Measurements from ENCODE around the gene NTM.

NTM gene

DNA sequence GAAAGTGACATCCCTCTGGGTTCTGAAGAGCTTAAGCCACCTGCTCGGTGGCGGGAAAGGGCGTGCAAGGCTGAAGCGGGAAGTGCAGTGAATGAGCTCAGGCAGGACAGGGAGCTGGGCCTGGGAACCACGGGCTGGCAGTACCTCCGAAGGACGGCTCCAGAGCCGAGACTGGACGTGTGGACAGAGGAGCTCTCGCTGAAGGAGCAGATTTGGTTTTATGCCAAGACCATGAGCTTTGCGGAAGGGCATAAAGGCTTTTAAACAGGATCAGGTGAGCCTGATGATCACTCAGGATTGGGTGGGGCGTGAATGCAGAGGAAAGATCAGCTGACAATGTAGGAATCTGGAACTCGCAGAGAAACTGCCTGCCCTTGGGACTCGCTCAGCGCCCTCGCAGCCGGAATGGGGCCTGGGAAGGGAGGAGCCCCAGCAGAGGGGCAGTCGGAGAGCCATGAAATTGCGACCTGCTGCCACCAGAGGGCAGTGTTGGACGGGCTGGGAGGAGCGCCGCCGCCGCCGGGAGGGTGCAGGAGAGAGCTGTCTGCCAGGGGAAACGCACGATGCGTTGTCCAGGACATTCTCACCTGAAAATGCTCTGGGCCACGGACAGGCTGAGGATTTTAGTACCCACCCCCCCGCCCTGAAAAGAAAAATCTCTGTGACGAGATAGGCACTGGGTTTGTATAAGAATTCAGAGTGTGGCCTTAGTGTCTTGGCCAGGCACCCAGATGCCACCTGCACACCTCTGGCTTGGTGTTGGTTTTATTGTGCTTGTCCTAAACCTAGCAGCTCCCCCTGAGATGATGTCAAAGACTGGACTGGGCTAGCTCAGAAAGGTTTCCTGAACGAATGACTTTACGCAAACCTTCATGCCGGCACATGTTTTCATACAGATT lies 324.4 kb downstream of the NTM start:
- DNase-seq: peak; percentile 85

DNA sequence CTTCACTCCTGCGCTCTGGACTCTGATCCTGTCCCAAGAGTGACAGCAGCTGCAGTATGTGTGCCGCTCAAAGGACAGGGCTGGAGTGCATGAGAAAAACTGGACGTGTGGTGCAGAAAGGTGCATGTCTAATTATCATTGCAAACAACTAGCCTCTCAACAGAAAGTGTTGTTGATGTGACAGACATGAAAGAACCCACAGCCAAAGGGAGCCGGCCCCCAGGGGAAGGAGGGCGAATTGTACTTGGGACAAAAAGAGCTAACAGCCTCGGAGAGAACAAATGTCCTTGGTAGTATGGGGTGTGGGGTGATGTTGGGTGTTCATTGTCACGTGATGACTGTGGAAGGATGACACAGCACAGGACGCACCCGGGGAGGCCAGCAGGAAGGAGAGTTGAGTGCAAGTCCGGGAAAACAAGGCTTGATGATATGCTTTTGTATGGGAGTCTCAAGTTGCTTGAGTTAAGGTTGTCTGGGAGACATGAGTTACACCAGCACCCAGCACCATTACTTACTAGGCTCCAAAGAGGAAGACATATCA lies 325.5 kb downstream of the NTM start:
- no peak for DNase-seq

DNA sequence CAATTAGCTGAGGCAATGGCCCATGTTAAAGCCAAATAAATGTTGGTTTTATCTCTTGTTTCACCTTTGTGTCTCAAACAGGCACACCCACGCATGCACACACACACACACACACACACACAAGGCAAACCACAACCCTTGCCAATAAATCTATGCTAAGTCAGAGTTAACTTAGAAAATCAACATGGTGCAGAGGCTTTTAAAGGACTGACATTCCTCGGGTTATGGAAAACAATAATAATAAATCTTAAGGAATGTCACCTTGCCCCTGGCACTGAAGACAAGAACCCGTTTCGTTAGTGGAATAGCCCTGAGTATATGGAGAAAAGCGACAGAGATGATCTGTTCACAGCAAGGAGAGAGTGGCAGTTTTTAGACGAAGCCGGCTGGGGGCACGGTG lies 326.3 kb downstream of the NTM start:
- peak; percentile 94 for DNase-seq

DNA sequence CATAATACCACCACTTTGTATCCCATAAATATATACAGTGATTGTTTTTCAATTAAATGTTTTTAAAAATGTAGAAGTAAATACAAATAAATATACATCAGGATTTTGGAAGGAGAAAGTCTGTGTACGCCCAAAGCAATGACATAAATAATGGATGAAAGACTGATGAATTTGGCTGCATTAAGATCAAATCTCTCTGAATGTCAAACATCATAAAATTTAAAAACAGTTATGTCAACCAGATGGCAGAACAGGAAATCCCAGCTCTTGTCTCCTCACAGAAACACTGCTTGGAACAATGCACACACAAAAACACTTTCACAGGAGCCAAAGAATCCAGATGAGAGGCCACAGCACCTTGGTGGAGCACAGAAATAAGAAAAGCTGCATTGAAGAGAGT lies 332.9 kb downstream of the NTM start:
- no peak for DNase-seq

DNA sequence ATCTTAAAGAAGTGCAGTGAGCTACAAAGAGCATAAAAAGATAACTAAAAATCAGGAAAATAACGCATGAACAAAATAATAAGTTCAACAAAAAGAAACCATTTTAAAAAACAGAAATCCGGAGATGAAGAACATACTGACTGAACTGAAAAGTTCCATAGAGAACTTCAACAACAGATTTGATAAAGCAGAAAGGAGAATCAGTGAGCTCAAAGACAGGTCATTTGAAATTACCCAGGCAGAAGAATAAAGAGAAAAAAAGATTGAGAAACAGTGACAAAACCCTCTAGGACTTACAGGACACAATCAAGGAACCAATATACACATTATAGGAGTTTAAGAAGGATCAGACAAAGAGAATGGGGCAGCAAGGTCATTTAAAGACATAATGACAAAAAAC lies 334.3 kb downstream of the NTM start:
- no peak for DNase-seq

DNA sequence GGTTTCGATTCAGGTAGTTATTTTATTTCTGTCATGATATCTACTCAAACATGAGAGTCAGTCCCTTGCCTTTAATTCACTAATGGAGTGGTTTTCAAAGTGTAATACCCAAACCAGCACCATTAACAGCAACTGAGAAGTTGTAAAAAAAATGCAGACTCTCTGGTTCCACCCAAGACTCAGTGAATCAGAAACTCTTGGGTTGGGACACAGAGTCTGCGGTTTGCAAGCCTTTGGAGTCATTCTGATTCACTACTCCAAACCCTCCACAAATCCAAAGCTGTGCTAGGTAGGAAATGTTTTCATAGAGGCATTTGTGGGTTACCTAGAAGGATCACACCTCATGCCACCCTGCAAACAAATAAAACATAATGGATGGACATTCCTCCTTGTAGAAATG lies 340.1 kb downstream of the NTM start:
- no peak for DNase-seq

DNA sequence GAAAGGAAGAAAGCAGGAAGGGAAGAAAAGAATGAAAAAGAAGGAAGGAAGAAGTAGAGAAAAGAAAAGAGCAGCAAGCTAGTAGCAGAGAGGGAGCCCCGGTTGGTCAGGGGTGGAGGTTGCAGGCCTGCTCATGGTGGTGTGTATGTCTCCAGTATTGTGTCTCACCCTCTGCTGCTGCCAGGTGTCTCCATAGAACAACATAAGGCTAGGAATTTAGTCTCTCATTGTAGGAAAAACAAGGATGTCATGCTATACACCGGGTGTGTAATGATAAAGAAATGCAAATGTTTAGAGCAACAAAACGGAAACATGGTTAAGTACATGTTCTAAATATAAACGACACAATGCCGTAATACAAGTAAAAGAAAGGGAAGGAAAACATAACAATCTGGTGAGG lies 342.5 kb downstream of the NTM start:
- no peak for DNase-seq

DNA sequence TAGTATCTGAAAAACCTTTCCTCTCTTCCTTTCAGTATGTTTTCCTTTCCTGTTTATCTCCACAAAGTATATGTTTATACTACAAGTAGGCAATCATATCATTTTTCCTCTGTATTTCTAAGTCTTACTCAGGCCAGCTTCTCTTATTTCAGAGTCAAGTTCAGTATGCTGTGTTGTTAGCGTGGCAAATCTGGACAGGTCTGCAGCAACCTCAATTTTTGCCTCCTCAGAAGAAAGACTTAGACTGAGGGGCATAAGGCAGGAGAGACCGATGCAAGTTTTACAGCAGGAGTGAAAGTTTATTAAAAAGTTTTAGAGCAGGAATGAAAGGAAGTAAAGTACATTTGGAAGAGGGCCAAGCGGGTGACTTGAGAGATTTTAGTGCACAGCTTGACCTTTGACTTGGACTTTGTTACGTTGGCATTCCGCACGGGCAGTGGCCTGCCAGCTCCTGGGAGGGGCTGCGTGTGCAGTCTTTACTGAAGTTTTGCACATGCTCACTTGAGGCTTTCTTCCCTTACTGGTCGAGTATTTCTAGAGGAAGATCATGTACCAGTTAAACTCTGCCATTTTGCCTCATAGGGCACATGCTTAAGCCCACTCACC lies 343.2 kb downstream of the NTM start:
- DNase-seq: no peak

DNA sequence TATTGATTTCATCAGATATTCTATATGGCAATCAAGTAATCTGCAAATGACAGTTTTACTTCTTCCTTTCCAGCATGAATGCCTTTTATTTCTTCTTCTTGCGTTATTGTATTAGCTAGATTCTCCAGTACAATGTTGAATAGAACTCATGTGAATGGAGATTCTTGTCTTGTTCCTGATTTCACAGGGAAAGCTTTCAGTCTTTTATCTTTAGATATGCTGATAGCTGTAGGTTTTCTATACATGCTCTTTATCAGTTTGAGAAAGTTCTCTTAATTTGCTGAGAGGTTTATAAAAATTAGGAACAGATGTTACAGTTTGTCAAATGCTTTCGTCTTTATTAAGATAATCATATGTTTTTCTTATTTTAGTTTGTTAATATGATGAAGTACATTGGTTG lies 347.2 kb downstream of the NTM start:
- DNase-seq: no peak

DNA sequence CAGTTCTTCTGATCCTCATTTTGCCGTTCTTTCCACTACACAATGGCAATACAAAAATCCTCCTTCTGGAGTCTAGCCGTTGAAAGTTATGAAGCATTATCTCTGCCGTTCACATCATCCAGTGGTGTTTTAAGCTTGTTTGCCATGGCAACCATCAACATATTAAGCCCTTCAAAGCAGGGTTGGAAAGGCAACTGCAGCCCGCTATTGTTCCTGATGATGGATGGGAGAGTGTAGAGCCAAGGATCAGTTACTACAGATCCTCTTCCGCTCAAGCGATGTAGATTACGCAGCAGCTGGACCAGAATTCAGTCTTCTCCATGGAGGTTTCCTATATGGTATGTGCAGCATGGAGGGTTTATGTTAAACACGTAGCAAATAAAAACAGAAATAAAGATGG lies 352.7 kb downstream of the NTM start:
- DNase-seq: no peak

DNA sequence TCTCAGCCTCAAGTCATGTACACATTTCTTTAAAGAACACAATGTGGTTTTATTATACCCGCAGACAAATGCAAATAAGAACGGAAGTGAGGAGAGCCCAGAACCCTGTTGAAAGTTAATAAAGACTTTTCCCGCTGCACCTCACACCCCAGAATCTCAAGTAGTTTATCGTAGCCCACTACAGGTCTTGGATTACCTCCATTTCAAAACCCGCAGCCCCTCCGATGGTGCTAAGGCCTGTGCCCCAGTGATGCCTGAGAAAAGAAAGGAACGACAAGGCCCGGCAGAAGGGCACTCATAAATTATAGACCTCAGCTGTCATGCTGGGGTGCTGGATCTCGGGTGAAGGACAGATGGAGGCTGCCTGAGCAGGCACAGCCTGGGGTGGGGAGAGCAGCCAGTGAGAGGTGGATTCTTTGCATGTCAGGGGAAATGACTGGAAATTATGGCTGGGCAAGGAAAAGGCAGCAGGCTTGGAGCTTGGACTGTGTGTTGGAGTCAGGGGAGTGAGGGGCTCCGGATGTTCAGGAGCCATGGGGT lies 354.1 kb downstream of the NTM start:
- DNase-seq: no peak

DNA sequence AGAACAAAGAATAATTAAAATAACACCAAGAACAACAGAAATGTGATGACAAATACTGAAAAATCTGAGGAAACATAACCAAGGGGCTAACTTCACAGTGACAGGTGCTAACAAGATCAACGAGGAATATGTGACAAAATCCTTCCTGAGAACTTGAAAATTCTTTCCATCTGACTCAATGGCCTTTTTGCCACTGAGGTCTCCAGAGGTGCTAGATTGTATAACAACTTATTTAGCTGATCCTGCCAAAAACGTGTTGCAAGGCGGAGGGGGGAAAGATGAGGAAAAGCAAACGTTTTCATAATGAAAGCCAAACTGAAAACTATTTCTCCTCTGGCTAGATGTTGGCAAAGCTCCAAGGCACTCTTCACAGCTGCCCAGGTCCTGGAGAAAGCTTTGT lies 364.5 kb downstream of the NTM start:
- peak; percentile 81 for DNase-seq

DNA sequence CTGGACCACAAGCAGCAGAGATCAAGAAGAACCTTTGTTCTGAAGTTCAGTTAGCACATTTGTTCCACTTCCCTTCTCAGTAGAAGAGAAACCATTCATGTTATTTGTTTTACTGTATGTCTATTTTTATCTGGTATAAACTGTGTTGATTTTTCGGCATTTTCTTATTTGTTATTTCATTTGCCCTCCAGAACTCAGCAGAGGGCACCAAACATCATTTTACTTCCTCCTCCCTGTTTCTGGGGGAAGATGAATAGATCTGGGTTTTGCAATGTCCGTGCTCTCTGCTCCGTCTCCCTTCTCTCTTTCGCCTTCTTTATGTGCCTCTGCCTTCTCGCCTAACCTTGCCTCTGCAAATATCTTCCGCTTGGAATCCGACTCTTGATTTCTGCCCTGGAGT lies 366.9 kb downstream of the NTM start:
- DNase-seq: no peak

DNA sequence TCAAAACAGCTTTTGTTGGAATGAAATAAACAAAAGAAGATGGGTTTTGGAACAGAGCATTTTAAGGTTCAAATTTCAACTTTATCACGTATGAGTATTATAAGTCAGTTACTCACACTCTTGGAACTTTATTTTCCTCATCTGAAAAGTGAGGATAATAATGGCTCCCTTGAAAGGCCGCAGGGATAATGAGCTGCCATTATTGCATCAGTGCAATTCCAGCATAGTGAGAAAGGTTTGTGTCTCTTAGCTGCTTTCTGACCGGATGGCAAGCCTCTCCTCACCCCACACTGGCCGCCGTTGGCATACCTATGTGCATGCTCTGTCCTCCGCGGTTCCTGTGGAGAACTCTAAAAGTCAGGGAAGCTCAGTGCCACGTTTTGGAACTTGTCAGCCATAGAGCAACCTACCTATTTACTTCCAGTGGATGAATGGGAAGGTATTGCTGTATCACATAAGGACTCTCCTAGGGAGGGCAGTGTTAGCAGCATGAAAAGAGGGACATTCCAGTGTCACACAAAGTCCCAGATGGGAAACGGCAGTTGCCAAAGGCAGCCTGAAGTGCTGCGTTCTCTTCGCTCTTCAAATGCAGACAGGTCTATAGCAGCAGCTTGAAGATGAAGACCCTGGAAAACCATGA lies 368.9 kb downstream of the NTM start:
- DNase-seq: no peak

DNA sequence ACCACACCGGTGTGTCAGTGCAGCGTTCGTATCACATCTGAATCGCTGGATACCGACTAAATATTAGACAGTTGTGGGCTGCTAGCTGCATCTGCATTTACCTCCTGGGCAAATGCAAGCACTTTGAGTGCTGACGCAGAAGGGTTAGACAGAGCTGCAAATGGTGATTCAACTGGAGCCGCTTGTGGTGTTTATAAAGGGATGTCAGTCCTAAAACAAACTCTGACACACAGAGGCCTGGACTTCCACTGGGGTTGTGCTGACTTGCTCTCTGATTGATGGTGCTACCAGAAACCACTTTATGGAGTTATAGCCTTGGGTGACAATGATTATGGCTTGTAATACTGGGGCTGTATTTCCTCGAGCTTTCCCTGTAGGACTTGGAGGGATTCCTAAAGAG lies 374.4 kb downstream of the NTM start:
- DNase-seq: no peak

DNA sequence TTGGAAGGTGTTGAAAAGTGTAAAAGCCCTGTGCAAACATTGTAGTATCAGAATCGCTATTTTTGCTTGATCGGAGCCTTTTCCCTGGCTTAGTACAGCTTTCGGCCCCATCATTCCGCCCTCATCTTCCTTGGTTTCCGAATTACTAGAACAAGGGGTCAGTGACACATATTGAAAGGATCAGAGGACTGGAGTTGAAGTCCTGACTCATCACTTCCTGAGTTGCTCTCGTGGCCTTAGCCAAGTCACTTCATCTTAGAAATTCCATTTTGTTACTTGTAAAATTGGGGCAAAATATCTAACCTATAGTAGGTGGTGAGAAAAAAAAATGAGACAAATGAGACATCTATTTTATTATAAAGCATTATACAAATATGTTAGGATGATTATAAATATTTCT lies 375.0 kb downstream of the NTM start:
- DNase-seq: no peak

DNA sequence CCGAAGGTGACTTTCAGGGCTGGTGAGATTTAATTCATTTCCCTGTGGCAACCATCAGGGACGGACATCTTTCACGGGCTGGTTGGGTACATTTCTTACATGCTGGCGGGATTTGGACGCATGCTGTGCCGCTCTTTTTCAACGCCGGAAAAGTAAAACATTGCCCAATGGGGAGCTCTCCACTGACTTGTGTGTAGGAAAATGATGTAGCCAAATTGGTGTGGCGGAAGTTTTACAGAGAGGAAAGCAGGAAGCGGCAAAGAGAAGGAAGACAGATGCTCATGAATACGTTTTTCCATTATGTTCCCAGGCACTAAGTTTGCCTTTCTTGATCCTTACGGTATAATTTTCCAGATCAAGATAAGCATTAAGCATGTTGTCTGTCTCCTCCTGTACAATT lies 375.8 kb downstream of the NTM start:
- no peak for DNase-seq

DNA sequence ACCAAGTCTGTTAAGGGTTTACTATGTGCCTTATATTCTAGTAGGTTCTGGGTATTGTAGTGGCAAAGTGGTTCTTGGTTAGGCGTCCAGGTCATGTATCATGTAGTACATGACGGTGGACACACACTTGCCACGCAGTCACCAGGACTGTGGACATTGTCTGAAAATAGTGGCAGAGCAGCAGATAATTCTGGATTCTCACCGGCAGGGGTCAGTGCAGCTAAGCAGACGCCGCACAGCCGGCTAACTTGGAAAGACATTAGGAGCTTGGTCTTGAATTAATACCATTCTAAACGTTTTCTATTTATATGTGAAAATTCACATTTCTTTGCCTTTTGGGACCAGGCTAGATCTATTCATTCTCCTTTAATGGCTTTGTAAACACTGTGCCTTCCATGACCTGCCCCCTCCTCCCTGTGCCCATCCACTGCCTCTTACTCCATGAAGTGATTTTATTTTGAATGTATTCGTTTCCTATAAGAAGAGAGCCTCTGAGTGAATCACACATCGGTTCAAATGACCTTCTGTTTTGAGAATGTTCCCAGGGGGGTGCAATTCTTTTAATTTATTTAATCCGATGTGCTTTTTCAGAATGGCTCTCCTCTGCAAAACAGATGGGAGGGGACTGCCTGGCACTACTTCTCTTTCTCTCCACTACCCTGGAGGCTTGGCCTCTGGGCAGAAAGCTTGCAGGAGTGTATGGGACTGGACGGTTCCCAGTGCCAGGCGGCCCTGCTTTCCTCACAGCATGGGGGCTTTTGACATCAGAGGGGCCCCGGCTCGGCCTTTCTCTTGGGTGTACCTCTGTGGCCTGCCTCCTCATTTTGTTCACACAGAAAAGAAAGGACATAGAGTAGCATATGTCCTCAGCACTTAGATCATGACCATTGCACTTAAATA lies 378.0 kb downstream of the NTM start:
- DNase-seq: peak; percentile 77

DNA sequence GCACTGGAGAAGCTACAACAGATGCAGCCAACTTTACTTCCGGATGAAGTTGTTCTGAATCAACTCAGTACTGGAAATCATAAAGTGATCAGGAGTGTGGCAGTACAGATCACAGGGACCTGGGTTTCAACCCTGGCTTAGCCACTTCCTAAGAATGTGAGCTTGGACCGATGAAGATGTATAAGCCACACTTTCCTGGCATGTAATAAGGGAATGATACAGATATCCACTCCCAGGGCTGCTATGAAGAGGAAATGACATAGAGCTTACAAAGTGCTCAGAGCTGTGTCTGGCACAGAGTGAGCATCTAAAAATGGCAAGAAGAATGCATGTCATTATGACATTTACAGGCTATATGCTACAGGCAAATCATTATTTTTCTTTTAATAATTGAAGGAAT lies 378.7 kb downstream of the NTM start:
- no peak for DNase-seq

DNA sequence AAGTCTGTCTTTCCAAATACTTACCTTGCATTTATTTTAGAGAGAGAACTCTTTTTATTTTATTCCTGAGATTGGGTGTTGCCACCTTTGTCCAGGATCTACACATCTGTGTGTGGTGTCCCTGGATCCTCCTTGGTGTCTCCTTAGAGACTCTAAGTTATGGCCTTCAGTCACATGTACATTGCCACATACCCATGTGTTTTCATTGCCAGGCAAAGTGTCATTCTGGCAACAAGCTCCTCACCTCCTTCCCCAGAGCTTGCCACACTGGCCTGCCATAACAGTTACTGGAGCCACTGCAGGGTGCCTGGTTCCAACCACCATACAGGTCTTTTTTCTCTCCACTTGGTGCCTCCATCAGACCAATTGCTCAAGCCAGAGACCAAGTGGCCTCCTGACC lies 379.7 kb downstream of the NTM start:
- DNase-seq: no peak

DNA sequence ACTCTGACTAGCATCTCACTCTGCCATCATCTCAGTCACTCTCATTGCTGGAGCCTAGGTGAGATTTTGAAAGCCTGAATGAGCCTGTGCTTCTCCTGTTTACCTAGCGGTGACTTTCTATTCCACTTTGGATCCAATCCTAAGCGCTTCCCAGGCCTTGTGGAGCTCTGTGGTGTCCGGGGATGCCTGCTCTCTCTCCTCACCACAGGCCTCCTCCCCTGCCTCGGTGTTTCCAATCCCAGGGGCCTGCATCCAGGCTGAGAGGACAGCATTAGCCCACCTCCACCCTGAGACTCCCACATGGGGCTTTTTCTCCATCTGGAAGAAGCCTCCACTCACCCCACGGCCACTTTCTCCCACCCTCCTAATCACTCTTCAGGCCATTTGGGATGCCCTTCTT lies 380.3 kb downstream of the NTM start:
- no peak for DNase-seq

DNA sequence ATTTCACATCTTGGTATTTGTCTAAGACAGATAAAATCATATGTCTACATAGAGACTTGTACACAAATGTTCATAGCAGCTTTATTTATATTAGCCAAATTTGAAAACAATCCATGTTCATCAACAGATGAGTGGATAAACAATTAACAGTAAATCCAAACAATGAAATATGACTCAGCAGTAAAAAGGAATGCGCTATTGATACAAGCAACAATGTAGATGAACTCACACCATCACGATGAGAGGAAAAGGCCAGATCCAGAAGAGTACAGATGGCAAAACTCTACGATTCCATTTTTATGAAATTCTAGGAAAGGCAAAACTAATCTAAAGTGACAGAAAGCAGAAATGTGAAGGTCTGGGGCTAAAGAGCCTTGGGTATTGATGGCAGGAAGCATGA lies 384.3 kb downstream of the NTM start:
- DNase-seq: no peak
